Activated CD4-positive, alpha-beta T cell treated with anti-CD3 and anti-CD28 coated beads for 4 hours (primary cell): ENCODE measurements around the gene PDGFA.

ENCODE experiments used
- DNase-seq, 2 donors: peaks; one replicate each; pipeline ENCODE4 v3.0.0-alpha.2; 2020

Gene PDGFA

DNA sequence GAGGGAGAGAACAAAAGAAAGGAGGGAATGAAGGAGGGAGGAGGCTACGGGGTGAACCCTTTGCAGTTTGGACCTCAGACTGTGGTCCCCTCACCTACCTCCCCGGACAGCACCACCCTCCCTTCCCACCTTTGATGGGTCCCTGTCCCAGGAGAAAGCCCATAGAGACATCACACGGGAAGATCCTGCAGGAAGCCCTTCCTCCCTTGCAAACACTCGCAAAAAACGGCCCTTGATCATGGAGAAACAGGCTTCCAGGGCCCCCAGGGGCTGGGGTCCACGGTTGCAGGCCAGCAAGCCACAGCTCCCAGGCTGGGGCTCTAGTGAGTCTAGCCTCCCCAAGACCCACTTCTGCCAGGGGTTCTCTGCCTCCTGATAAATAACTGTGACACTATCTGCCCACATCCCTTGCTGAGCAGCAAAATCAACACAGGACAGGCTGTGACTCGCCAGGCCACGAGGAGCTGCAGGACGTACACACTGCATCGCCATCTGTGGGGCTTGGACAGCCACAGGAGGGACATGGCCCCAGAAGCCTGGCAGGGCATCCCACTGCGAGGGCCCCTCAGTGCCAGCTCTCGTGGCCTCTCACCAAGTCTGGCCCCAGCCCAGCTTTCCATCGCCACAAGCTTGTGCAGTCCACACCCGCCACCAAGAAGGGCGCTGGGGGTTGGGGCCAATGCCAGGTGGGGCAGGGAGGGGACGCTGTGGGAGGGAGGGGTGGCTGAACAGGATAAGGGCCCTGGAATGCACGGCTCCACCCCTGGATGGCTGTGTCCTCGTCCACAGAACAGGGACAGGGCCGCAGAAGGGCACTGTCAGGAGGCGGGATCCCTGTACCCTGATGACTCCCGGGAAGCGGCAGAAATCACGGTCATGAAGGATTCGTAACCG, 34.2 kb downstream of the PDGFA start:
- no peak for DNase-seq

DNA sequence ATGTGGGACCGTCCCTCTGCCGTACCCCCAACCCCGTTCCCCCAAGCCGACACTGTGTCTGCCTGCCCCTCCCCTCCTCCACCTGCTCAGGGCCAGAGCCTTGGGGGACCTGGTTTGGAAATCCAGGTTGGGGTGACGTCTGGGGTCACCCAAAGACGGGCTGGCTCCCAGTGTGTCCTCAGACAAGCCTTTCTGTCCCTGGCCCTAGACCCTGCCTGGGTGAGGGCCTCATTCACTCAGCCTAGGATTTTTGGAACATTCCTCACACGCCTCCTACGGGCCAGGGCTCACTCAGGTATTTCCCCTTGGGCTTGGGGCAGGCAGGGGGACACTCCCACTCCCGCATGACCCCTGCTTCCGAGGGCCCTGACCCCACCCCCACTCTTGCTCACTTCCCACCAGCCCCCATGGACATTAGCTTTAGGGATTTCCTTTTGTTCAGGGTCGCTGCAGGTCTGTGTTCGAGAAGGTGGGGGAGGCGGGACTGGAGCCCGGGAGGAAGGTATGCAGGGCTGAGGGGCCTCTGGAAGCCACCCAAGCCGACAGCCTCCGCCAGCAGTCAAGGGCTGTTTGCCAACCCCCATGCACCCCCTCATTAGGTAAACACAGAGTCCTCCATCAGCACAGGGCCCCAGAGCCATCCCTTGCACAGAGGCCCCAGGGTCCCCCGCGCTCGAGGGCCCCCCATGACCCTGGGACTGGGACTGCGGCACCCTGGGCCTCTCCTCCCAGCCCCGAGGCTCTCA, 35.1 kb downstream of the PDGFA start:
- DNase-seq = no peak

DNA sequence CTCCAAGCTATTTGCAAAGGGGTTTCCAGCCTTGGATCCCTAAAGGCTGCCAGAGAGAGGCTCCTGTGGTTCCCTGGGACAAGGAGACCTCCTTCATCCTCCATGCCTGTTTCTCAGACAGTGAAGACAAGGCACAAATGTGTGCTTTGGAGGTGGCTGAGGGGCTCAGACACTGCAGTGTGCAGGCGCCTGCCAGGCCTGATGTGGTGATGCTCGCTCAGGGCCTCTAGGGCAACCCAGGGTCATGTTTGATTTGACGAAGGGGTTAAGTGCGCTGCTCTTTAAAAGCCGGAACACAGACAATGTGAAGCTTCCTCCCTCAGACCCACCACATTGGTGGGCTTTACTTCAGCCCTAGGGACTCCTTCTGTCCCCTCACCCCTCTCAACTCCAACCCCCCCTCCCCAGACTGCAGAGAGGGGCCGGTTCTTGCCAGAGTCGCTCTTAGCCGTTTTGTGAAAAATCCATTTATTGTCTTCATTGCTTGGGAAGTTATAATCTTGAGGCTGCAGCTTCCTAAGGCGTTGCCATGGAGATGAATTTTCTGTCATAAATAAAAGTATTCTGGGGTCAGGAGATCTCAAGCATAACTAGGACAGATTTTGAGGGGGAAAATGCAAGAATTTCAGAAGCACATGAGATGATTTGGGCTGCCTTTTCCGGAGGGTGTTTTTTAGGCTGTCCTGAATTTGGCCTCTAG, 35.8 kb downstream of the PDGFA start:
- no peak for DNase-seq

DNA sequence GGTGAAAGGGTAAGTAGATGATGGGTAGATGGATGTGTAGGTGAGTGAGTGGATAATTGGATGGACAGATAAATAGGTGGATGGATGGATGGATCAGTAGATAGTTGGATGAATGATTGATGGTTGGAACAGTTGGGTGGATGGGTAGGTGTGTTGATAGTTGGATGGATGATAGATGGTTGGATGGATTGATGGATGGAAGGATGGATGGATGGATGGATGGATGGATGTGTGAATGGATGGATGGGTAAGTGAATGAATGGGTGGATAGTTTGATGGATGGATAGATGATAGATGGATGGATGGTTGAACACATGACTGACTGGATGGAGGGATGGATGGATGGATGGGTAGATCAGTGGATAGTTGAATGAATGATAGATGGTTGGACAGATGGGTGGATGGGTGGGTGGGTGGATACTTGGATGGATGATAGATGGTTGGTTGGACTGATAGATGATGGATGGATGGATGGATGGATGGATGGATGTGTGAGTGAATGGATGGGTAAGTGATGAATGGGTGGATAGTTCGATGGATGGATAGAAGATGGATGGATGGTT, 37.0 kb downstream of the PDGFA start:
- DNase-seq = no peak

DNA sequence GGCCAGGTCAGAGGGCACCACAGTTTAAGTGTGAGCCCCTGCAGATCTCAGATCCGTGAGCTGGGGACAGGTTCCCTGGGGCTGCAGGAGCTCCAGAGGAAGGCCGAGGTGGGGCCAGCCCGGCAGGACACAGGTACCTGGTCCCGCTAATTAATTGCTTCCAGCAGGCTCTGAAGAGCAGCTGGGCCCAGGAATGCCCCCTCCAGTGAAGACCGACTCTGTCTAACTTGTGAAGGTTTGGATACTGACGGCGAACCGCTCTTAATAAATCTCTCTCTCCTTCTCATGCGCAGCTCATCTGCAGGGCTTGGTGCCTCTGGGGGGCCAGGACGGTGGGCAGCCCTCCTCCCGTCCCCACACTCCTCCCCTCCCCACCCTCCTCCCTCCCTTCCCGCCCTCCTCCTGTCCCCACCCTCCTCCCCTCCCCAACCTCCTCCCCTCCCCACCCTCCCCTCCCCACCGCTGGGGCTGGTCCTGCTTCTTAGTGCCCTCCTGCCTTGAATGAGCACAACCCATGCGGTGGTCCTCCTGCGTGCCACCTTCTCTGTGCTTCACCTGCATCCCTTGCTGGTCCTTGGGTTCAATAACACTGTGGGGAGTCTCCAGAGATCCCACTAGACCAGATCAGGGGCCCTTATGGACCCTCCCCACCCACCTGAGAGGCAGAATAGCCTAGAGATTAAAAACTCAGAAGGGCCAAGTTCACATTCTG, 38.3 kb downstream of the PDGFA start:
- no peak for DNase-seq

DNA sequence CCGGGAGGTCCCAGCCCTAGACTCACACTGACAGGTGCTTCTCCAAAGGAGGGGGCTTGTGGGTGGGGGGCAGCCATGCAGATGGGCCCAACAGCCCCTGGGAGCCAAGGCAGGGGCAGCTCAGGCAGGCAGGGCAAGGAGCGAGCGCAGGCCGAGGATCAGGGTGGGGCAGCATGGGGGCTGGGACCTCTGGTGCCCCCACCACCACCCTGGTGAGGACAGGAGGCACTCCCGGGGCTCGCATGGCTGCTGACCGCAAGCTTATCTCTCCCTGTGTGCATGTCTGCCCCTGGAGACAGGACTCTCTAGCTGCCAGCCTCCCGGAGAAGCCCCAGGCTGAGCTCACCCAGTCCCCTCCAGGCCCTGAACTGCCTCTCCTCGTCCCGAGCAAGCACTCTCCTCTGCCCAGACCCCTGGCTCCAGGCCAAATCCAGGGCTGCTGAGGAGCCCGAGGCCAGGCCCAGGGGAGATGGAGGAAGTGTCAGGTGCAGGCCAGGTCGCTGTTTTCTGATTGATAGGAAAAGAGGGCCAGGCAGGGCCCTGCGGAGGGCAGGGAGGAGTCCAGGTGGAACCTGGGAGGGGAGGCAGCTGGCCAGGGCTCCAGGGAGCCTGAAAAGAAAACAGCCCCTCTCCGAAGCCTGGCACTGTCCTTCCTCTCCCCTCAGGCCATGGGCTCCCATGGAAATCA, 39.0 kb downstream of the PDGFA start:
- no peak for DNase-seq

DNA sequence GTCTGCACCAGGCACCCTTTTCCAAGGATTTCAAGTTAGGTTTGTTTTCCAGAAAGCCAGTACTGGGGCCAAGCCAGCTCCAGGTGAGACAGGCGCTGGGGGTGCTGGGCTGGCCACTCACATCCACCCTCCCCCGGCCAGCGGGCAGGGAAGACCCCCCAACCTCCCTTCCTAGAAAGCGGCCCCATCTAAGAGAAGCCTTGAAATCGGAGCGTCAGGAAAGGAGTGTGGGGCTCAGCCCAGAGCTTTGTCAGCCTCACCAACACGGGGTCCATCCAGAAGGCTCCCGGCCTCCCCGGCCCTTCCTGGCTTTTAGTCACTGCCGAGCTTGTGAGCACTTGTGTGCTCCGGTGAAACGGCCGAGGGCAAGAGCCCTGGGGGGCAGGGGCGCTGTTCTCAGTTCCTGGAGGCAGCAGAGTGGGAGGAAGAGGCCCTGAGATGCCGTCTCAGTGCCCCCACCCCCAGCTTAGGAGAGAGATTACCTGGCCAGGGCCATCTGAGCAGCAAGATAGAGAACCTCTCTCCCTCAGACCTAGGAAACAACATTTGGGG, 39.6 kb downstream of the PDGFA start:
- no peak for DNase-seq

DNA sequence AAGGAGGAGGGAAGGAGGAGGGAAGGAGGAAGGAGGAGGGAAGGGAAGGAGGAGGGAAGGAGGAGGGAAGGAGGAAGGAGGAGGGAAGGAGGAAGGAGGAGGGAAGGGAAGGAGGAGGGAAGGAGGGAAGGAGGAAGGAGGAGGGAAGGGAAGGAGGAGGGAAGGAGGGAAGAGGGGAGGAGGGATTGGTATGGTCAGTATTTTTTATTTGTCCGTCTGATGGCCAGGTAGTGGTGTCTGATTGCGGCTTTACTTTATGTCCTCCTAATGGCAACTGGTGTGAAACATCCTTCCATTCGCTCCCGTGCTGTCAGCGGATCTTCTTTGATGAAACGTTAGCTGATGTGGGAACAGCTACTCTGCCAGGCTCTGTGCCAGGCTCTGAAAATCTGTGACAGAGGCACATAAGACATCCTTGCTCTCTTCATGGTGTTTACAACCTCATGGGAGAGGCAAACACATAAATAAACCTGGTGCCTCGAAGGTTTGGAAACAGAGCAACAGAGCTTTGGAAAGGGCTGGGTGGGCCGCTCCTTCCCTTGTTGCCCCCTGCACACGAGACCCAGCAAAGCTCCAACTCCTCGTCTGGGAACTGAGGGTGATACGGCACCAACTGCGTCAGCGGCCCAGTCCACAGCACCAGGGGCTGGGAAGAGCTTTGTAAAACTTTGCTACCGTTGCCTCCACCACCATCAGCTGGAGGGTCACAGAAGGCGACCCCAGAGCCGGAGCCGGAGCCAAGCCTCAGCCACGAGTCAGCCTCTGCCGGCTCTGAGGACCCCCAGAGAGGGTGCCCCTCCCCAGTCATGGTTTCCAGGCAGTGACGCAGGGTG, 40.3 kb downstream of the PDGFA start:
- DNase-seq = no peak

DNA sequence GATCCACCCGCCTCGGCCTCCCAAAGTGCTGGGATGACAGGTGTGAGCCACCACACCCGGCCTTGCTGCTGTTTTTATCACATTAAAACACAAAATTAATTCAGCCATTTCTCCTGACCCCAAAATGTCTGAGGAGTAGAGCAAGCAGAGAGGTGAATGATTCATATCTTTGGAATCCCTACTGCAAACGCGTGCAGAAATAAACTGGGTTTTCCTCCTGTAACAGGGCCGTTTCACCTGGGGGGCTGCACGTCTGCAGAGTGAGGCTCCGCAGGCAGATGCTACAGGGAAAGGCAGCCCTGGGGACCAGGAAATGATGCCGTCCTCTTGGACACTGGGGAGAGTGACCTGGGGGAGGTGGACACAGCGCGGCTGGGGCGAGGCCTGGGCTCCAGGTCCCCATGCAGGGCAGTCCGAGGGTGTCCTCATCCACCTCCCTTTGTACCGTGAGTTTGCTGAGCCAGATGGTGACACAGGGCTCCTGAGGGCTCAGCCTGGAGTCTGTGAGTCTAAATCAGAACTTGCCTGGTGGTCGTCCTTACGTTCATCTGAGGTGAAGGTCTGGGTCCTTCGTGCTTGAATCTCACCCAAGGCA, 41.9 kb downstream of the PDGFA start:
- DNase-seq = no peak

DNA sequence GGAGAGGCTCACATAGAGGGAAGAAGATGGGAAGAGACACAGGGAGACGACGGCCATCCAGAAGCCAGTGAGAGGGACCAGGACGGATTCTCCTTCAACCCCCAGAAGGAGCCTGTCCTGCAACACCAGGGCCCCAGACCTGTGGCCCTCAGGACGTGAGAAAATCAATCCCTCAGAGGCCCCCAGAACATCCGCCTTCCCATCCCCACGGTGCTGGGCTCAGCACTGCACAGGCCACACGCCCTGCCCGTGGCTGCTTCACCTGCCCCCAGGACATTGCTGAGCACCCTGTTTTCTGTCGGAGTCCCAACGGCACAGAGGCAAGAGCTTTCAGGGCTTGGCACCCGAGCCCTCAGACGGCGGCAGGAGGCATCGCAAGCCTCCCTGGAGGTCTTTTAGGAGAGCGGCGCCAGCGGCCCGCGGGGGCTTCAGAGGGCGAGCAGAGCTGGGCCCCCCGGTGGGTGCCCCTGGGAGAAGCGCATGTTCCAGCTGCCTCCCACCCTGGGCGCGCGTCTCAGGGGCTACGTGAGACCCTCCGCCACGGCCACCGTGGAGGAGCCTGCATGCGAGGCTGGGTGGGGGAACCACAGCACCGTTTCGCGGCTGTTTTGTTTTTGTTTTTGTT, 42.8 kb downstream of the PDGFA start:
- DNase-seq = no peak

DNA sequence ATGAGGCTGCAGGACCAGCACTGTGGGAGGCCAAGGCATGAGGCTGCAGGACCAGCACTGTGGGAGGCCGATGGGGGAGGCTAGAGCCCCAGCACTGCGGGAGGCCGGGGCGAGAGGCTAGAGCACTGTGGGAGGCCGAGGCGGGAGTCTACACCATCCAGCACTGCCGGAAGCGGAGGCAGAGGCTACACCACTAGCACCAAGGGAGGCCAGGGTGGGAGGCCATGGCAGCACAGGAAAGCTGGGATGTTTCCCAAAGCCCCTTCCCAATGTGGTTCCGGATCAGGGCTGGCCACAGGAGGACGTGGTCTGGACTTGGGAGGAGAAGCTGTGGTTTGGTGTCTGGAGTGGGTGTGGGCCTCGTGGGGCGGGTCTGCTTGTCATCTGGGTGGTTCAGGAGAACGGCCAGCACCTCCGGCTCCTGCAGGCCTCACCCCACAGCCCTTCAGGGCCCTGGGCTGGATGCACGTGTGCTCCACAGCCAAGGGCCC, 43.6 kb downstream of the PDGFA start:
- no peak for DNase-seq

DNA sequence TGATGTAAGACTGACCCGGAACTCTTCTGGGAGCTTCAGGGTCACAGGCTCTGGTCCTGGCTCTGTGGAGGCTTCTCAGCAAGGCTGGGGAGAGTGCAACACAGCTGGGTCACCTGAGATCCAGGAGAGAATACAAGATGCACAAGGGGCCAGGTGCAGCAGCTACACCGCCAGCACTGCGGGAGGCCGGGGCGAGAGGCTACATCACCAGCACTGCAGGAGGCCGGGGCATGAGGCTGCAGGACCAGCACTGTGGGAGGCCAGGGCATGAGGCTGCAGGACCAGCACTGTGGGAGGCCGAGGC, 44.3 kb downstream of the PDGFA start:
- DNase-seq = no peak

DNA sequence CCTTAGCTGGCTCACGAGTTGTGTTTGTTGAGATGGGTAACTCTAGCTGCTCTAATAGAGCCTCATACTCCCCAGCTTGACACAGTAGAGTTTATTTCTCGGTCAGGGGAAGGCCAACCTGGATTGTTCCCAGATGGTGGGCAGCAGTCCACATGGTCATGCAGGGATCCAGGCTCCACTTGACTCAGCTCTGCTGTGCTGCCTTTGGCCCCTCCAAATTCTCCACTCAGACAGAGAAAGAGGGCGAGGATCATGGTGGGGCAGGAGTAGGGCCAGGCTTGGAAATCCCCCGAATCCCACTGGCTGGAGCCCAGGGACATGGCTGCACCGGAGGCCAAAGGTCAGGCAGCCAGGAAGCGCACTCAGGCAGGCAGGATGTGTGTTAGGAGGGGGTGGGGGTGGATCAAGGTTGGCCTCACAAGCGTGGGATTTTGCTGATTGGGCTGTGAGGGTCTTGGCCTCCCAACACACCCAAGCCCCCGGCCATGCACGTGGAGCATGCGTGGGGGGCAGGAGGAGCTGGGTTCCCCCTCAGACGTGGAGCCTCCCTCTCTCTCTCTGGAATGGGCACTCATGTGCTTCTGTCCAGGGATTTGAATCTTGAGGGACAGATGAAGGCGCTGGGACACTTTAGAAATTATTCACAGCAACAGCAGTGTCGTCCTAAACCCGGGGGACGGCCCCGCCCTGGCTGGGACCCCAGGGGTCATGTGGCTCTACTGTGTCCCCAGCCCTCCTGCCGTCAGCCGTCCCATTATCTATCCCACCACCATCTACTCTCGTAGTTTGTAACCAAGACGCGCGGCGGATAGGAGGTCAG, 44.8 kb downstream of the PDGFA start:
- DNase-seq = no peak

DNA sequence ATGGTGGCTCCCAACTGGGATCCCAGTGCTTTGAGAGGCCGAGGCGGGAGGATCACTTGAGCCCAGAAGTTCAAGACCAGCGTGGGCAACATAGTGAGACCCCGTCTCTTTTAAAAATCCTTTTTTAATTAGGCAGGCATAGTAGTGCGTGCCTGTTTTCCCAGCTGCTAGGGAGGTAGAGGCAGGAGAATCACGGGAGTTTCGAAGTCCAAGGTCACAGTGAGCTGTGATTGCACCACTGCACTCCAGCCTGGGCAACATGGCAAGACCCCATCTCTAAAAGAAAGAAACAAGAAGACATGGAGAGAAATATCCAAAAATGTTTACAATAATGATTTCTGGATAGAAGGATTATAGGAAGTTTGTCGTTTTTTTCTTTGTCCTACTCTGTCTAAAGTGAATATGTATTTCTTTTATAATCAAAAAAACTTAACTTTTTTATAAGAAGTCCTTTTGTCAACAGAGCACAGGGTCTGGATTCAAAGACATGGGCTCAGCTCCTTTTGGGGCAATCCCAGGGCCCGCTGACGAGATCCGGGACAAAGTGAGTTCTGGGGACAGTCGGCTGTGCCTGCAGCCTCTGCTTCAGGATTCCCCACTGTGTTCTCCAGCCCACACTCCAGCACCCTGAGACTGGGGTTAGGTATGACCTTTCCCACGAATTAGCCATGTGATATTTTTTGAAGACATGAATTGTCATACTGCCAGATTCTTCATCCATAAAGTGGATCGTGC, 45.6 kb downstream of the PDGFA start:
- DNase-seq = no peak

DNA sequence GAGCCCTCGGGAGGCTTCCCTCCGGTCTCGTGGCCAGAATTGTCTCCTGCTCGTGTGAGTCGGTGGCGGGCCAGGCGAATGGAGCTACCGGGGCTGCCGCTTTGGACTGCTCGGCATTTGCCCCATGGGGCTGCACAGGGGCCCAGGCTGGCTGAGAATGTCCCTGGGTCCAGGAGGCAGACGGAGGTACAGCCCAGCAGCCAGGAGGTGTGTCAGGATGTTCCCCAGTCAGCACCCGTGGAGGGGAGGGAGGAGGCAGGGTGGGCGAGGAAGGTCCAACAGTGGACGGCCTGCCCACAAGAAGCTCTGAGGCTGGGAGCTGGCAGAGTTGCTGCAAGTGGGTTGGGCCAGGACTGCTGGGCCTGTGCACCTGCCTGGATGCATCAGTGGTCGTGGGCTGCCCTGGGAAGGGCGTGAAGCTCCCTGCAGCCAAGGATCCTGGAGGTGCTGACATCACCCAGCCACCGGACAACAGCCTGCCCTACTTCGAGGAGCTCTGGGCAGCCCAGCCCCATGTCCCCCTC, 46.4 kb downstream of the PDGFA start:
- DNase-seq = no peak

DNA sequence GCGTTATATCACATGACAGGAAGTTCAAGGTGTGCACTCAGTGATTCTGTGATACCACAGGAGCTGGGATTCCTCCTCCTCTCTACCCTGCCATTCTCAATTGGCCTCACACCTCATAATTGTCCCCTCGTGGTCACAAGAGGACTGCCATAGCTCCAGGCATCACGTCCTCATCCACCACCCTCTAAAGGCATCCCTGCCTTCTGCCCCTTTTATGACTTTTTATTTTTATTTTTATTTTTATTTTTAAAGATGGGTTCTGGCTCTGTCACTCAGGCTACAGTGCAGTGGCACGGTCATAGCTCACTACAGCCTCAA, 47.0 kb downstream of the PDGFA start:
- no peak for DNase-seq

DNA sequence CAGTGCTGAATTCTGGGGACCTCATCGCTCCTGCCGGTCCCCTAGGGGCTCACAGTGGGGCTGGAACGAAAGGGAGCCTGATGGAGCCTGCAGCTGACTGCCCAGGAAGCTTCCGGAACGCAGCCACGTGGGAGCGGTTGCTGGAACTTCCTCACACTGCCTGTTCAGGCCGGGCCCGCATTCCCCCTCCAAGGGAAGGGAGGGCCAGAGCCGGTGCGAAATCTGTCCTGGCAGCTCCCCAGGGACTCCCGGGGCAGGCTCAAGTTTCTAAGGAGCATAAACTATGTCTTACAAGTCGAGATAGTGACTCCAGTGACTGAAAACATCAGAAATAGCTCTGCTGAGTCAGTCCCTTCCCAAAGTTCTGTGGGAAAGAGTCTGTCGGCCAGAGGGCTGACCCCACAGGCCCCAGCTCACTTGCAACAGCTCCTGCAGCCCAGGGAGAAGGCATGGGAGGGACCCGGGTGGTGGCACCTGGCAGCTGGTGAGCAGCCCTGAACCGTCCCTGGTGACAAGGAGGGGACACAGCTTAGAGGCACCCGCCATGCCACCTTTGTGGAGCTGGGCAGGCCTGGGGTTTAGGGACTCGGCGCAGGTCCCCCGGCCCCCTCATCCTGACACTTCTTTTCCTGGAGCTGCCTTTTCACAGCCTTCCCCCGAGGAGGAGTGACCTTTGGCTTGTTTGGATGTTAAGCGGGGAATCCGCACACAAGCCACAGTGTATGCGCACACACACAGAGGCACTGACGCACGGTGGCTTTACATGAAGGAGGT, 47.6 kb downstream of the PDGFA start:
- no peak for DNase-seq
